Measurements from ENCODE around the gene ADAMTS16. TPM values are rescaled to one million over a fixed set of nuclear protein-coding genes. Genes with fewer than 3 reads are reported as not detected.

The ADAMTS16 gene
- total RNA-seq, 2 donors from 2014 or later: 0.11 TPM; not detected in 1

DNA sequence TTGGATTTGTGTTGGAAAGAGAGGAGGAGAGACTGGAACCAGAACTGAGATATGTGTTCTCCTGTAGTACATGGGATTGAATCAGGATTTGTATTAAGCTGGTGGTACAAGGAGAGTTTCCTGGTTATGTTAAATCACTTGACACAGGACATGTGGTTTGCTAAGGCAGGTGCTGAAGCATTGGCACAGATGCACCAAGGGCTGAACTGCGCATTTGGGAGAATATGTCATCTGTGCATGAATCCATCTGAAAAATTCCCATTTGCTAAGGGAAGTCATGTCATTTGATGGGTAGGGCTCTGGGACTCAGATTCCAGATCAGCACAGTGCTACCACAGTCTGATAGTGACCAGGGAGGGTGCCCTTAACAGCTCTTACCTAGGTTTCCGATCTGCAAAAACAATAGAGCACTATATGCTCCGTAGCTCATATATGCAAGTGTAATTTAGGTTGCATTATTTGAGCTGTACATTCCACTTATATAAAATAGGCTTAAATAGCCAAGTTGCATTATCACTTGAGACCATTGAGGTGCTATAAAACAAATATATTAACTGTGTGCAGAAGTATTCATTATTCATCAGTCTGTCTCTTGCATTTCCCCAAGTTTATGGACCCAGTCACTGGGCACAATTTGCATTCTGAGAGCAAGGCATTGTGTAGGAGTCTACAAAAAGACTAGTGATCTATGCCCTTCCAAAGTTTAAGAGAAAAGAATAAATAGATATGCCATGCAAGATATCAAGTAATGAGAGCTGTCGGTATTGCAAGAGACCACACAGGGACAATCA lies 55.2 kb downstream of the ADAMTS16 start:
- H3K4me3 ChIP-seq: no peak overlapping the region
- intact Hi-C loops (cut with DNase I): no loop called here
- TF ChIP-seq POLR2A (IDR thresholded peaks at IDR 0.05): no peak
- no peak overlapping the region for H3K27ac ChIP-seq
- no peaks in the 10 kb centered on the region for H3K4me1 ChIP-seq (replicated peaks)
- no peaks in the 10 kb centered on the region for H3K9me3 ChIP-seq
- DNase-seq (ENCODE audit: low spot score): no peak
- H3K36me3 ChIP-seq: no peaks in the 10 kb centered on the region
- no peaks in the 10 kb centered on the region for H3K27me3 ChIP-seq (replicated peaks; ENCODE audit: insufficient read depth)
- 91% methylated on average over 4 of the region's 4 CpGs for WGBS

DNA sequence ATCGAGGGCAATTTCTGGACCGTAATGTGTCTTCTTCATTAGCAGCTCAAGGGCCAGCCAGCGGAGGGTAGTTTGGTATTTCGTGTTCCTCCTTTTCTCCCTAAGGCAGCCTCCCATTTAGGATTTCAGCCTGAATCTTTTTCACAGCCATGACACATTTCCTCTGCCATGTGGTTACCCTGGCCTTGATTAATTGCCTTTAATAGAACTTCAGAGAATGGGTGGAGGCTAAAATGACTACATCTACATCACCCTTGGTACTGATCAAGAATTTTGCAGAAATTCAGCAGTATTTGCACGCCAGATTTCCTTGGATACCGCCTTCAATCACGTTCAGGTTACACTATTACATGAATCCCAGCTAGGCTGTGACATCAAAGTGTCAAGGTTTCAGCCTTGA lies 58.0 kb downstream of the ADAMTS16 start:
- WGBS: 85% methylated on average over 7 of the region's 7 CpGs
- intact Hi-C loops (cut with DNase I): no loop called here
- H3K36me3 ChIP-seq: no peaks in the 10 kb centered on the region
- no peak overlapping the region for H3K4me3 ChIP-seq
- DNase-seq (ENCODE audit: low spot score): no peak
- no peaks in the 10 kb centered on the region for H3K27me3 ChIP-seq (replicated peaks; ENCODE audit: insufficient read depth)
- no peak for TF ChIP-seq POLR2A (IDR thresholded peaks at IDR 0.05)
- no peak for TF ChIP-seq POLR2AphosphoS5 (IDR thresholded peaks at IDR 0.05)
- TF ChIP-seq, protein P1, sequence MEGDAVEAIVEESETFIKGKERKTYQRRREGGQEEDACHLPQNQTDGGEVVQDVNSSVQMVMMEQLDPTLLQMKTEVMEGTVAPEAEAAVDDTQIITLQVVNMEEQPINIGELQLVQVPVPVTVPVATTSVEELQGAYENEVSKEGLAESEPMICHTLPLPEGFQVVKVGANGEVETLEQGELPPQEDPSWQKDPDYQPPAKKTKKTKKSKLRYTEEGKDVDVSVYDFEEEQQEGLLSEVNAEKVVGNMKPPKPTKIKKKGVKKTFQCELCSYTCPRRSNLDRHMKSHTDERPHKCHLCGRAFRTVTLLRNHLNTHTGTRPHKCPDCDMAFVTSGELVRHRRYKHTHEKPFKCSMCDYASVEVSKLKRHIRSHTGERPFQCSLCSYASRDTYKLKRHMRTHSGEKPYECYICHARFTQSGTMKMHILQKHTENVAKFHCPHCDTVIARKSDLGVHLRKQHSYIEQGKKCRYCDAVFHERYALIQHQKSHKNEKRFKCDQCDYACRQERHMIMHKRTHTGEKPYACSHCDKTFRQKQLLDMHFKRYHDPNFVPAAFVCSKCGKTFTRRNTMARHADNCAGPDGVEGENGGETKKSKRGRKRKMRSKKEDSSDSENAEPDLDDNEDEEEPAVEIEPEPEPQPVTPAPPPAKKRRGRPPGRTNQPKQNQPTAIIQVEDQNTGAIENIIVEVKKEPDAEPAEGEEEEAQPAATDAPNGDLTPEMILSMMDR (IDR thresholded peaks at IDR 0.05): no peak
- no peaks in the 10 kb centered on the region for H3K4me1 ChIP-seq (replicated peaks)
- no peak overlapping the region for H3K27ac ChIP-seq
- no peaks in the 10 kb centered on the region for H3K9me3 ChIP-seq

DNA sequence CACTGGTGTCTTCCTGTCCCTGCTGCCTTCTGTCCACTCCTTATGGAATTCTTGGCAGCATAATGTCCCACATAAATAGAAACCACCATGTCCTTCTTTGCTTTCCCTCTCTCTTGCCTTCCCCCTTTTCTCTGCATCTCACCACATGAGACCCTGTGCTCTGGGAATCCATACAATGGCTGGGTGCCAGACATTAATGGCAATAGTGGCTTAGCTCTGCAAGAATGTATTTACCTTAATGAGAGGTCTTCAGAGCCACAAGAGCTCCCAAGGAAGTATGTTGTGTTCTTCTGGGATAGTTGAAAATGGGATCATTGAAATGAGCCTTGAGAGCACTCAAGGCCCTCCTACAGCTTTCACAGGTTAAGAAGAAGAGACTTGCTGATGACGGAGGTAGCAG lies 58.7 kb downstream of the ADAMTS16 start:
- Histone ChIP-seq H3K4me1 (replicated peaks) (no peaks in the 10 kb centered on the region), H3K27me3 (replicated peaks; ENCODE audit: insufficient read depth) (no peaks in the 10 kb centered on the region), H3K36me3 (no peaks in the 10 kb centered on the region), H3K27ac (no peak overlapping the region), H3K4me3 (no peak overlapping the region), H3K9me3 (no peaks in the 10 kb centered on the region)
- 0% methylated on average over 1 of the region's 1 CpG for WGBS
- intact Hi-C loops (cut with DNase I): no loop called here
- TF ChIP-seq POLR2A (IDR thresholded peaks at IDR 0.05) (no peak), POLR2AphosphoS5 (IDR thresholded peaks at IDR 0.05) (no peak)
- TF ChIP-seq, protein P1 (IDR thresholded peaks at IDR 0.05): no peak
- no peak for DNase-seq (ENCODE audit: low spot score)

DNA sequence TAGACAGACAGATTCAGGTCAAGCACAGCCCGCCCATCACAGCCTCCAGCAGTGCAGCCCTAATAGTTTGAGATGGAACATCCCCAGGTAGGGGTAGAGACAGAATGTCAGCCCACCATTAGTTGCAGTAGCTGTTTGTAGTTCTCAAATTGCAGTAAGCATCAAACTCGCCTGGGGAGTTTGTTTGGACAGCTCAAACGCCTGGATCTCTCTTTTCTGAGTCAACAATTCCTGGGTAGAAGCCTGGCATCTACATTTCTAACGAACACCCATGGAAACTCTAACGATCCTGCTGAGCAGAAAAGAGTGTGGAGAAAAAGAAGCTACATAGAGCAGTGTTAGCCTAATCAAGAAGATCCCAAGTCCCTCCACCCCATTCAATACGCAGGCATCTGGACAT lies 59.4 kb downstream of the ADAMTS16 start:
- no peaks in the 10 kb centered on the region for H3K27me3 ChIP-seq (replicated peaks; ENCODE audit: insufficient read depth)
- H3K4me1 ChIP-seq (replicated peaks): no peaks in the 10 kb centered on the region
- 58% methylated on average over 6 of the region's 6 CpGs for WGBS
- H3K36me3 ChIP-seq: no peaks in the 10 kb centered on the region
- intact Hi-C loops (cut with DNase I): no loop called here
- DNase-seq (ENCODE audit: low spot score): no peak
- no peak overlapping the region for H3K27ac ChIP-seq
- H3K4me3 ChIP-seq: no peak overlapping the region
- no peak for TF ChIP-seq POLR2AphosphoS5 (IDR thresholded peaks at IDR 0.05)
- TF ChIP-seq, protein P1 (IDR thresholded peaks at IDR 0.05): no peak
- no peak for TF ChIP-seq POLR2A (IDR thresholded peaks at IDR 0.05)
- no peaks in the 10 kb centered on the region for H3K9me3 ChIP-seq

DNA sequence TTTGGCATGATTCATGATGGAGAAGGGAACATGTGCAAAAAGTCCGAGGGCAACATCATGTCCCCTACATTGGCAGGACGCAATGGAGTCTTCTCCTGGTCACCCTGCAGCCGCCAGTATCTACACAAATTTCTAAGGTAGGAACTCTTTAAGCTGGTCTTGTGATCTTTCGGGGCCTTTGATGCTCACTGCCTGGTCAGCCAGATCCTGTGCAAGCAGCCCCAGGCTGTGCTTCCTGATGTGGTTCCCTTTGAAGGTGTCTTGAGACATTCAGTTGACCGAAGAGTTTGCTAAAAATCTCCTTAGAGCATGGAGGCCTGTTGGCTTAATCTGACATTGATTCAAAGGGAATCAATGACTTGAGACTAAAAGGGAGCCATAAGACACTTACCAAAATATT lies 60.0 kb downstream of the ADAMTS16 start:
- Histone ChIP-seq H3K4me1 (replicated peaks) (no peaks in the 10 kb centered on the region), H3K27me3 (replicated peaks; ENCODE audit: insufficient read depth) (no peaks in the 10 kb centered on the region), H3K9me3 (no peaks in the 10 kb centered on the region), H3K27ac (no peak overlapping the region), H3K36me3 (no peaks in the 10 kb centered on the region), H3K4me3 (no peak overlapping the region)
- intact Hi-C loops (cut with DNase I): no loop called here
- TF ChIP-seq, protein P1 (IDR thresholded peaks at IDR 0.05): no peak
- no peak for TF ChIP-seq POLR2A (IDR thresholded peaks at IDR 0.05)
- no peak for TF ChIP-seq POLR2AphosphoS5 (IDR thresholded peaks at IDR 0.05)
- 91% methylated on average over 5 of the region's 5 CpGs for WGBS
- no peak for DNase-seq (ENCODE audit: low spot score)
